ENCODE measurements around the gene MED20.
A peak's percentile ranks its signal among the peaks of the same experiment; 100 is the strongest.

The MED20 gene

DNA sequence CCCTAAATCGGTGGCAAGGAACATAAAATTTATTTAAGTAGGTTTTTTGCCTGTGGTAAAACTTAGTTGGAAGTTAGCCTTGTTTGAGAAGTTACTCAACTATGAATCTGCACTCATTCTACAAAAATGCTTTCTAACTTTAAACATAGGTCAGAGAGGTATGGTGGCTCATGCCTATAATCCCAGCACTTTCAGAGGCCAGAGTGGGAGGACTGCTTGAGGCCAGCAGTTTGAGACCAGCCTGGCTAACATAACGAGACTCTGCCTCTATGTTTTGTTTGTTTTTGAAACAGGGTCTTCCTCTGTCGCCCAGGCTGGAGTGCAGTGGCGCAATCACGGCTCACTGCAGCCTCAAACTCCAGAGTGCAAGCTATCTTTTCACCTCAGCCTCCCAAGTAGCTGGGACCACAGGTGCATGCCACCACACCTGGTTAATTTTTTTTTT, 42.0 kb downstream of the MED20 start:
- Histone ChIP-seq H3K9me3 (replicated peaks in 1 of 2; ENCODE audit: control insufficient read depth in 2 of 2, insufficient read depth in 1 of 2, low read depth in 1 of 2, low read length in 2 of 2) (no peaks in the 10 kb centered on the region), H3K23ac (ENCODE audit: low read depth, low read length, poor library complexity) (no peak overlapping the region), H4K91ac (ENCODE audit: low read depth, low read length, poor library complexity) (no peak overlapping the region), H3K79me1 (ENCODE audit: low read depth, low read length) (no peaks in the 10 kb centered on the region), H3K9ac (ENCODE audit: low read depth, low read length, poor library complexity) (no peak overlapping the region), H3K4me3 (ENCODE audit: low read length in 2 of 2) (no peak overlapping the region), H4K8ac (ENCODE audit: low read depth, low read length) (no peak overlapping the region), H3K18ac (ENCODE audit: low read length) (no peak overlapping the region), H2BK5ac (ENCODE audit: low read length) (no peak overlapping the region), H3K36me3 (replicated peaks in 1 of 2; ENCODE audit: control insufficient read depth in 2 of 2, insufficient read depth in 2 of 2, low read length in 2 of 2) (peaks cover 3 to 7% of the 10 kb centered on the region in 2 donors), H3K4me2 (ENCODE audit: insufficient read depth, low read length, poor library complexity, severe bottlenecking) (no peak overlapping the region), H3K4ac (ENCODE audit: low read length) (no peak overlapping the region), H2AFZ (ENCODE audit: low read length) (no peak overlapping the region), H2BK15ac (ENCODE audit: low read length) (no peak overlapping the region), H2BK120ac (ENCODE audit: low read depth, low read length) (no peak overlapping the region), H3K27me3 (ENCODE audit: control insufficient read depth in 3 of 3, insufficient read depth in 3 of 3, low read depth in 1 of 3, low read length in 3 of 3) (no peaks in the 10 kb centered on the region), H3K27ac (replicated peaks; ENCODE audit: low read length) (peak overlapping the region; percentile 54), H2BK12ac (ENCODE audit: low read length) (no peak overlapping the region), H3K4me1 (ENCODE audit: control insufficient read depth in 2 of 2, insufficient read depth in 1 of 2, low read depth in 1 of 2, low read length in 2 of 2) (peaks cover 0 to 4% of the 10 kb centered on the region in 2 donors), H2AK5ac (ENCODE audit: low read depth, low read length) (no peak overlapping the region), H3K14ac (ENCODE audit: low read length) (no peak overlapping the region)
- WGBS, 2 donors (ENCODE audit: extremely low coverage in 2 of 2, insufficient read length in 2 of 2, insufficient replicate concordance in 1 of 2) = no CpG with 5 or more reads among the region's 5 CpGs
- DNase-seq (ENCODE audit: low spot score) = no peak

DNA sequence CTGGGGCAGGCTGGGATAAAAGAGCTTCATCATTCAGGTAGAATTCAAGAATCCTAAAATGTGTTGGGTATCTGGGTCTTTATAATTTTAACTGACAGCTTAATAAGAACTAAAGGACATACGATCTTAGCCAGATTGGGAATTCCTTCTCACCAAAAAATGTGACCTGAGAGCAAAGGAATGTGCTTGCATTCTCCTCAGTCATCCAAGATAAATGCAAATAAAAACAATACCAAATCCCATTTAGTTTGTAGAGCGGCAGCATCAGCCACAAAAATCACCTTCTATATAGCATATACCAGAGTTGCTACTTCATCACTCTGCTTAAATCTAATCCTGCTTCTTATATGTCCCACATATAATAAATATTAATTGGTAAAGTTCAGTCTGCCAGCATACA, 42.7 kb downstream of the MED20 start:
- Histone ChIP-seq H3K36me3 (replicated peaks in 1 of 2; ENCODE audit: control insufficient read depth in 2 of 2, insufficient read depth in 2 of 2, low read length in 2 of 2) (peaks cover 0 to 4% of the 10 kb centered on the region in 2 donors), H3K23ac (ENCODE audit: low read depth, low read length, poor library complexity) (no peak overlapping the region), H2AK5ac (ENCODE audit: low read depth, low read length) (no peak overlapping the region), H3K4me2 (ENCODE audit: insufficient read depth, low read length, poor library complexity, severe bottlenecking) (no peak overlapping the region), H4K91ac (ENCODE audit: low read depth, low read length, poor library complexity) (no peak overlapping the region), H3K4me3 (ENCODE audit: low read length in 2 of 2) (no peak overlapping the region), H3K27ac (replicated peaks; ENCODE audit: low read length) (peak overlapping the region; percentile 8), H3K4me1 (ENCODE audit: control insufficient read depth in 2 of 2, insufficient read depth in 1 of 2, low read depth in 1 of 2, low read length in 2 of 2) (peaks cover 0 to 7% of the 10 kb centered on the region in 2 donors), H3K79me1 (ENCODE audit: low read depth, low read length) (no peaks in the 10 kb centered on the region), H2BK120ac (ENCODE audit: low read depth, low read length) (no peak overlapping the region), H3K4ac (ENCODE audit: low read length) (no peak overlapping the region), H3K18ac (ENCODE audit: low read length) (no peak overlapping the region), H3K9me3 (replicated peaks in 1 of 2; ENCODE audit: control insufficient read depth in 2 of 2, insufficient read depth in 1 of 2, low read depth in 1 of 2, low read length in 2 of 2) (no peaks in the 10 kb centered on the region), H2BK12ac (ENCODE audit: low read length) (no peak overlapping the region), H2AFZ (ENCODE audit: low read length) (no peak overlapping the region), H4K8ac (ENCODE audit: low read depth, low read length) (no peak overlapping the region), H2BK15ac (ENCODE audit: low read length) (no peak overlapping the region), H3K9ac (ENCODE audit: low read depth, low read length, poor library complexity) (no peak overlapping the region), H3K14ac (ENCODE audit: low read length) (no peak overlapping the region), H3K27me3 (ENCODE audit: control insufficient read depth in 3 of 3, insufficient read depth in 3 of 3, low read depth in 1 of 3, low read length in 3 of 3) (no peaks in the 10 kb centered on the region), H2BK5ac (ENCODE audit: low read length) (no peak overlapping the region)
- no CpG with 5 or more reads among the region's 2 CpGs for WGBS, 2 donors (ENCODE audit: extremely low coverage in 2 of 2, insufficient read length in 2 of 2, insufficient replicate concordance in 1 of 2)
- no peak for DNase-seq (ENCODE audit: low spot score)

- DNase-seq (ENCODE audit: low spot score) = no peak
- Histone ChIP-seq H3K27ac (replicated peaks; ENCODE audit: low read length) (no peak overlapping the region), H2BK12ac (ENCODE audit: low read length) (no peak overlapping the region), H2BK15ac (ENCODE audit: low read length) (no peak overlapping the region), H3K23ac (ENCODE audit: low read depth, low read length, poor library complexity) (no peak overlapping the region), H3K27me3 (ENCODE audit: control insufficient read depth in 3 of 3, insufficient read depth in 3 of 3, low read depth in 1 of 3, low read length in 3 of 3) (no peaks in the 10 kb centered on the region), H3K4me1 (ENCODE audit: control insufficient read depth in 2 of 2, insufficient read depth in 1 of 2, low read depth in 1 of 2, low read length in 2 of 2) (peaks cover 3 to 9% of the 10 kb centered on the region in 2 donors), H3K4ac (ENCODE audit: low read length) (no peak overlapping the region), H3K18ac (ENCODE audit: low read length) (no peak overlapping the region), H2AK5ac (ENCODE audit: low read depth, low read length) (no peak overlapping the region), H3K14ac (ENCODE audit: low read length) (no peak overlapping the region), H3K4me3 (ENCODE audit: low read length in 2 of 2) (no peak overlapping the region), H4K8ac (ENCODE audit: low read depth, low read length) (no peak overlapping the region), H3K9ac (ENCODE audit: low read depth, low read length, poor library complexity) (no peak overlapping the region), H3K79me1 (ENCODE audit: low read depth, low read length) (no peaks in the 10 kb centered on the region), H4K91ac (ENCODE audit: low read depth, low read length, poor library complexity) (no peak overlapping the region), H2BK120ac (ENCODE audit: low read depth, low read length) (no peak overlapping the region), H2BK5ac (ENCODE audit: low read length) (no peak overlapping the region), H3K36me3 (replicated peaks in 1 of 2; ENCODE audit: control insufficient read depth in 2 of 2, insufficient read depth in 2 of 2, low read length in 2 of 2) (peaks cover 0 to 6% of the 10 kb centered on the region in 2 donors), H2AFZ (ENCODE audit: low read length) (no peak overlapping the region), H3K4me2 (ENCODE audit: insufficient read depth, low read length, poor library complexity, severe bottlenecking) (no peak overlapping the region), H3K9me3 (replicated peaks in 1 of 2; ENCODE audit: control insufficient read depth in 2 of 2, insufficient read depth in 1 of 2, low read depth in 1 of 2, low read length in 2 of 2) (no peaks in the 10 kb centered on the region)
- no CpG with 5 or more reads among the region's 2 CpGs for WGBS, 2 donors (ENCODE audit: extremely low coverage in 2 of 2, insufficient read length in 2 of 2, insufficient replicate concordance in 1 of 2)
Measured at GRCh38 chr6:41877051-41877680, 43.8 kb downstream of the MED20 start.

GRCh38 chr6:41874741-41875140, 46.2 kb downstream of the MED20 start:
- no peak for DNase-seq (ENCODE audit: low spot score)
- WGBS, 2 donors (ENCODE audit: extremely low coverage in 2 of 2, insufficient read length in 2 of 2, insufficient replicate concordance in 1 of 2) = no CpG with 5 or more reads among the region's 1 CpG
- H3K4me2 ChIP-seq (ENCODE audit: insufficient read depth, low read length, poor library complexity, severe bottlenecking) = no peak overlapping the region
- no peak overlapping the region for H3K4me3 ChIP-seq (ENCODE audit: low read length in 2 of 2)
- no peak overlapping the region for H3K18ac ChIP-seq (ENCODE audit: low read length)
- H4K8ac ChIP-seq (ENCODE audit: low read depth, low read length) = no peak overlapping the region
- no peak overlapping the region for H2BK120ac ChIP-seq (ENCODE audit: low read depth, low read length)
- no peak overlapping the region for H4K91ac ChIP-seq (ENCODE audit: low read depth, low read length, poor library complexity)
- no peak overlapping the region for H2AK5ac ChIP-seq (ENCODE audit: low read depth, low read length)
- H2BK15ac ChIP-seq (ENCODE audit: low read length) = no peak overlapping the region
- no peak overlapping the region for H3K14ac ChIP-seq (ENCODE audit: low read length)
- H3K9ac ChIP-seq (ENCODE audit: low read depth, low read length, poor library complexity) = no peak overlapping the region
- H3K4me1 ChIP-seq (ENCODE audit: control insufficient read depth in 2 of 2, insufficient read depth in 1 of 2, low read depth in 1 of 2, low read length in 2 of 2) = peaks cover 3 to 9% of the 10 kb centered on the region in 2 donors
- peaks cover 0 to 29% of the 10 kb centered on the region in 2 donors for H3K36me3 ChIP-seq (replicated peaks in 1 of 2; ENCODE audit: control insufficient read depth in 2 of 2, insufficient read depth in 2 of 2, low read length in 2 of 2)
- no peak overlapping the region for H2BK5ac ChIP-seq (ENCODE audit: low read length)
- no peak overlapping the region for H3K23ac ChIP-seq (ENCODE audit: low read depth, low read length, poor library complexity)
- H3K27ac ChIP-seq (replicated peaks; ENCODE audit: low read length) = no peak overlapping the region
- H2BK12ac ChIP-seq (ENCODE audit: low read length) = no peak overlapping the region
- H3K79me1 ChIP-seq (ENCODE audit: low read depth, low read length) = no peaks in the 10 kb centered on the region
- H3K27me3 ChIP-seq (ENCODE audit: control insufficient read depth in 3 of 3, insufficient read depth in 3 of 3, low read depth in 1 of 3, low read length in 3 of 3) = no peaks in the 10 kb centered on the region
- no peak overlapping the region for H2AFZ ChIP-seq (ENCODE audit: low read length)
- no peak overlapping the region for H3K4ac ChIP-seq (ENCODE audit: low read length)
- H3K9me3 ChIP-seq (replicated peaks in 1 of 2; ENCODE audit: control insufficient read depth in 2 of 2, insufficient read depth in 1 of 2, low read depth in 1 of 2, low read length in 2 of 2) = no peaks in the 10 kb centered on the region

Data from neuronal stem cell (in vitro differentiated cells).